Endothelial cell of umbilical vein (primary cell): ENCODE measurements around the gene NR2C1. TPM values are rescaled to one million over a fixed set of nuclear protein-coding genes. Genes with fewer than 3 reads are reported as not detected.

ENCODE experiments used
- BruUV-seq: library from RNA; stranded (reverse); fragments of 400-500 nt; replicated peaks from 2 replicates; lab custom pipeline; 2021; lab: Mats Ljungman, UMichigan
- CTCF ChIA-PET: fragments of 300-600, 350-600 bp; sonication (Branson Sonifier 250); formaldehyde crosslinking; loops from one replicate; lab custom pipeline; 2021; ENCODE audit warnings: antibody characterized with exemption, inconsistent platforms; lab: Charles Lee
- POLR2A ChIA-PET: fragments of 300-600, 350-600 bp; sonication (Branson Sonifier 250); formaldehyde crosslinking; loops from one replicate; lab custom pipeline; 2021; ENCODE audit warnings: antibody characterized with exemption, inconsistent platforms; lab: Charles Lee
- DNase-seq: peaks from one replicate; pipeline ENCODE4 v3.0.0-alpha.2; 2011; ENCODE audit warnings: low read depth, low spot score
- FAIRE-seq: peaks from 2 replicates; lab custom pipeline; 2011; peaks lifted over from hg19 to GRCh38; lab: Jason Lieb, UNC
- H2AFZ ChIP-seq: 2 replicates; pipeline ENCODE4 v1.6.0; 2012; ENCODE audit warnings: low read depth, low read length, control low read depth, inconsistent platforms
- H3K27ac ChIP-seq: 2 replicates; pipeline ENCODE4 v1.5.1; 2011; ENCODE audit warnings: low read depth, mild to moderate bottlenecking, control low read depth, low read length, moderate library complexity; ENCODE audit not compliant: insufficient read depth
- H3K27me3 ChIP-seq, 2 experiments: 2 replicates each; pipeline versions ENCODE4 v1.6.0 to v1.6.1; 2011; ENCODE audit warnings: low read length in 2 of 2, mixed read lengths in 1 of 2; ENCODE audit not compliant: control insufficient read depth in 2 of 2, insufficient read depth in 2 of 2
- H3K36me3 ChIP-seq, 2 experiments: 2 replicates in 1 of 2; 3 replicates in 1 of 2; pipeline ENCODE4 v1.5.1; 2011; ENCODE audit warnings: low read length in 2 of 2, mild to moderate bottlenecking in 1 of 2, moderate library complexity in 1 of 2; ENCODE audit not compliant: control insufficient read depth in 2 of 2, insufficient read depth in 2 of 2; ENCODE audit errors: extremely low read depth in 1 of 2
- H3K4me1 ChIP-seq: 3 replicates; pipeline ENCODE4 v1.5.1; 2011; ENCODE audit warnings: mild to moderate bottlenecking, low read length; ENCODE audit not compliant: control insufficient read depth, insufficient read depth; ENCODE audit errors: extremely low read depth
- H3K4me2 ChIP-seq: 2 replicates; pipeline ENCODE4 v1.6.1; 2011; ENCODE audit warnings: low read length, control low read depth, mixed read lengths; ENCODE audit not compliant: insufficient read depth
- H3K4me3 ChIP-seq, 3 experiments: fragments of 200-600 bp in 1 of 3; sonication (generic), shearing (Covaris generic) in 1 of 3; replicated peaks in 1 of 3; 2 replicates each; pipeline ENCODE4 v1.5.1; 2011 to 2016; ENCODE audit warnings: control low read depth in 3 of 3, low read length in 3 of 3, mild to moderate bottlenecking in 2 of 3, inconsistent platforms in 1 of 3, low read depth in 1 of 3, moderate library complexity in 1 of 3; ENCODE audit not compliant: insufficient read depth in 1 of 3
- H3K79me2 ChIP-seq: 2 replicates; pipeline ENCODE4 v1.6.0; 2012; ENCODE audit warnings: low read length, inconsistent platforms; ENCODE audit not compliant: control insufficient read depth, insufficient read depth
- H3K9ac ChIP-seq: replicated peaks from 2 replicates; pipeline ENCODE3; 2011; ENCODE audit warnings: low read length, control low read depth; ENCODE audit not compliant: insufficient read depth; ENCODE audit errors: extremely low read depth
- H3K9me1 ChIP-seq: replicated peaks from 3 replicates; pipeline ENCODE4 v1.6.0; 2011; ENCODE audit warnings: mild to moderate bottlenecking, low read length; ENCODE audit not compliant: control insufficient read depth, insufficient read depth; ENCODE audit errors: extremely low read depth
- H3K9me3 ChIP-seq: replicated peaks from 2 replicates; pipeline ENCODE4 v1.5.1; 2012; ENCODE audit warnings: low read length, inconsistent platforms; ENCODE audit not compliant: control insufficient read depth, insufficient read depth
- H4K20me1 ChIP-seq: replicated peaks from 2 replicates; pipeline ENCODE3; 2011; ENCODE audit warnings: mild to moderate bottlenecking, low read length; ENCODE audit not compliant: control insufficient read depth, insufficient read depth; ENCODE audit errors: extremely low read depth
- CTCF ChIP-seq, 2 donors: IDR thresholded peaks; 1 replicate in 1 of 2; 2 replicates in 1 of 2; pipeline ENCODE4 v1.5.1; 2011; ENCODE audit warnings: low read length in 2 of 2, mild to moderate bottlenecking in 2 of 2, moderate library complexity in 2 of 2, control low read depth in 1 of 2, inconsistent platforms in 1 of 2, low read depth in 1 of 2; ENCODE audit not compliant: insufficient read depth in 1 of 2; ENCODE audit errors: extremely low read depth in 1 of 2
- EZH2 ChIP-seq: IDR thresholded peaks from 2 replicates; pipeline ENCODE4 v1.6.1; 2012; ENCODE audit warnings: borderline replicate concordance, low read depth, mild to moderate bottlenecking, moderate library complexity, low read length, inconsistent platforms; ENCODE audit not compliant: severe bottlenecking
- FOS ChIP-seq: IDR thresholded peaks from 2 replicates; pipeline ENCODE4 v1.6.1; 2011; ENCODE audit warnings: mild to moderate bottlenecking, low read length, moderate library complexity, borderline replicate concordance; ENCODE audit not compliant: insufficient read depth
- GATA2 ChIP-seq: IDR thresholded peaks from 2 replicates; pipeline ENCODE4 v1.7.0; 2011; ENCODE audit warnings: low read depth, mild to moderate bottlenecking, moderate library complexity, mixed read lengths, low read length; ENCODE audit not compliant: insufficient read length, insufficient read depth
- JUN ChIP-seq: IDR thresholded peaks from 2 replicates; pipeline ENCODE4 v1.6.1; 2011; ENCODE audit warnings: borderline replicate concordance, low read depth; ENCODE audit not compliant: insufficient read length, insufficient read depth
- MYC ChIP-seq: IDR thresholded peaks from one replicate; pipeline ENCODE4 v1.6.1; 2011; ENCODE audit warnings: mild to moderate bottlenecking, low read depth, low read length
- POLR2A ChIP-seq: IDR thresholded peaks from 2 replicates; pipeline ENCODE4 v1.6.1; 2012; ENCODE audit warnings: low read depth, mild to moderate bottlenecking, control low read depth, low read length
- POLR2AphosphoS5 ChIP-seq: IDR thresholded peaks from 2 replicates; pipeline ENCODE4 v1.6.1; 2012; ENCODE audit warnings: low read depth, mild to moderate bottlenecking, control low read depth, low read length, moderate library complexity; ENCODE audit not compliant: insufficient read depth
- dilution Hi-C: fragments of 300-500 bp; cut with MboI; formaldehyde crosslinking; loops from one replicate; pipeline ENCODE4 v1.15.0; 2019; ENCODE audit warnings: low sequenced_read_pairs; ENCODE audit not compliant: extremely low pct_ligation_motif_present
- intact Hi-C: fragments of 100-400 bp; cut with micrococcal nuclease; formaldehyde crosslinking; loops from one replicate; pipeline ENCODE4 v1.10.0; 2022
- polyA plus RNA-seq, 4 experiments: library from polyadenylated mRNA; depleted of rRNA in 3 of 4; stranded (reverse) in 3 of 4; unstranded in 1 of 4; fragments of >200 nt; gene quantifications; 2 replicates each; pipeline versions ENCODE4 v1.2.1 to v1.2.3, GENCODE V29; 2011 to 2012; ENCODE audit warnings: missing spikeins in 1 of 4
- total RNA-seq: library from RNA; stranded (reverse); gene quantifications from 2 replicates; pipeline ENCODE4 v1.2.3, GENCODE V29; 2021
- TF ChIP-seq, protein P1 (sequence below): IDR thresholded peaks from 2 replicates; pipeline ENCODE4 v1.6.1; 2011; ENCODE audit not compliant: insufficient read depth, insufficient read length

Gene NR2C1
- total and polyA plus RNA-seq, 2 donors (not counting 3 experiments of a cell fraction or from before 2014, with no cell fraction given), result 21.0 to 37.7 TPM

GRCh38 chr12:95116341-95116740 lies 42.9 kb upstream of the NR2C1 start:
- Histone ChIP-seq H3K27me3 (no peaks in the 10 kb centered on the region), H3K27ac (no peak overlapping the region), H3K79me2 (no peaks in the 10 kb centered on the region), H3K9me1 (no peaks in the 10 kb centered on the region), H4K20me1 (no peaks in the 10 kb centered on the region), H3K4me3 (no peak overlapping the region), H2AFZ (no peak overlapping the region), H3K4me2 (no peak overlapping the region), H3K4me1 (peaks cover 25% of the 10 kb centered on the region), H3K9ac (no peak overlapping the region), H3K36me3 (peaks cover 0 to 3% of the 10 kb centered on the region in 2 experiments), H3K9me3 (no peaks in the 10 kb centered on the region)
- ChIA-PET CTCF (interaction anchor here (0.9 to 5.4 kb wide), 9 partner anchors 48 to 459 kb away, joined by 3 to 131 read pairs (median 10); partner anchors contain the start of genes FGD6 and VEZT), POLR2A (no interaction called here)
- intact Hi-C loops (loop anchor here (5.0 kb wide), 1 partner anchor 569 kb away; no protein-coding TSS in a partner anchor), dilution Hi-C loops (loop anchor here (25.0 kb wide), 1 partner anchor 96 kb away; the partner anchor contains the start of genes FGD6 and VEZT)
- FAIRE-seq (no peak), DNase-seq (no peak)
- TF ChIP-seq EZH2 (no peak), GATA2 (no peak), POLR2A (no peak), JUN (no peak), POLR2AphosphoS5 (no peak), FOS (no peak), CTCF (IDR thresholded peaks at IDR 0.05; ENCODE audit: extremely low read depth in 1 of 2, insufficient read depth in 1 of 2, low read depth in 1 of 2, low read length in 2 of 2) (no peak), MYC (no peak)
- TF ChIP-seq, protein P1, sequence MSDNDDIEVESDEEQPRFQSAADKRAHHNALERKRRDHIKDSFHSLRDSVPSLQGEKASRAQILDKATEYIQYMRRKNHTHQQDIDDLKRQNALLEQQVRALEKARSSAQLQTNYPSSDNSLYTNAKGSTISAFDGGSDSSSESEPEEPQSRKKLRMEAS, result no peak
- BruUV-seq, result no TSS peak
